Muscle of arm (tissue), 12 donors: ENCODE results near the gene MIS12. TPM values are rescaled to one million over a fixed set of nuclear protein-coding genes. Genes with fewer than 3 reads are reported as not detected.

Experiments used
- DNase-seq: peaks from one replicate; pipeline ENCODE4 v3.0.0-alpha.2; 2013
- polyA plus RNA-seq, 12 donors: library from polyadenylated mRNA; unstranded; fragments of 120-200 nt; gene quantifications; one replicate each; pipeline ENCODE4 v1.2.1, GENCODE V29; 2013; ENCODE audit not compliant: insufficient read length in 12 of 12

The MIS12 gene
- polyA plus RNA-seq, 12 donors, result 15.6 to 32.4 (median 26.4) TPM; not detected in 1

DNA sequence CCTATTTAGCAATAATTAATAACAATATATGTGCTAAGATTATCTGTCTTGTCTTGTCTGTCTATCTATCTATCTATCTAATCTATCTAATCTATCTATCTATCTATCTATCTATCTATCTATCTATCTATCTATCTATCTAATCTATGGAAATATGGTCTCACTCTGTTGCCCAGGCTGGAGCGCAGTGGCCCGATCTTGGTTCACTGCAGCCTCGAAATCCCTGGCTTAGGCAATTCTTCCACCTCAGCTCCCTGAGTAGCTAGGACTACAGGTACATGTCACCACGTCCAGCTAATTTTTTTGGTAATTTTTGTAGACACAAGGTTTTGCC, 44.7 kb downstream of the MIS12 start:
- no peak for DNase-seq

DNA sequence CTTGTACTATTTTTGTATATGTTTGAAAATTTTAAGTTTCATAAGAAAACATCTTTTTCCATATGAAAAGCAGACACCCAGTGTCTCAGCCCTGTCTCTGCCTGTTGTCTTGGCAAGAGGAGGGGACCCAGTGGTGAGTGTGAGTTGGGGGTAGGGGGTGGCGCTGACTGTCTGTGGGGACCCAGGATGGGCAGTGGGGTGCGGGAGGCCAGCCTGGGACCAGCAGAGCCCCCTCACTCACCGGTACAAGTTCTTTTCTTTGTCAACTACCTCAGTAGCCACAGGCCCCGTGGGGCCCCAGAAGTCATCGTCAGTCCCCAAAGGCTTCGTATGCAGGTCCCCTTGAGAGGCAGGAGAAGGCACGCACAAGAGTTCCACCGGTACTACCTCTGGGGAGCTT, 46.2 kb downstream of the MIS12 start:
- no peak for DNase-seq

DNA sequence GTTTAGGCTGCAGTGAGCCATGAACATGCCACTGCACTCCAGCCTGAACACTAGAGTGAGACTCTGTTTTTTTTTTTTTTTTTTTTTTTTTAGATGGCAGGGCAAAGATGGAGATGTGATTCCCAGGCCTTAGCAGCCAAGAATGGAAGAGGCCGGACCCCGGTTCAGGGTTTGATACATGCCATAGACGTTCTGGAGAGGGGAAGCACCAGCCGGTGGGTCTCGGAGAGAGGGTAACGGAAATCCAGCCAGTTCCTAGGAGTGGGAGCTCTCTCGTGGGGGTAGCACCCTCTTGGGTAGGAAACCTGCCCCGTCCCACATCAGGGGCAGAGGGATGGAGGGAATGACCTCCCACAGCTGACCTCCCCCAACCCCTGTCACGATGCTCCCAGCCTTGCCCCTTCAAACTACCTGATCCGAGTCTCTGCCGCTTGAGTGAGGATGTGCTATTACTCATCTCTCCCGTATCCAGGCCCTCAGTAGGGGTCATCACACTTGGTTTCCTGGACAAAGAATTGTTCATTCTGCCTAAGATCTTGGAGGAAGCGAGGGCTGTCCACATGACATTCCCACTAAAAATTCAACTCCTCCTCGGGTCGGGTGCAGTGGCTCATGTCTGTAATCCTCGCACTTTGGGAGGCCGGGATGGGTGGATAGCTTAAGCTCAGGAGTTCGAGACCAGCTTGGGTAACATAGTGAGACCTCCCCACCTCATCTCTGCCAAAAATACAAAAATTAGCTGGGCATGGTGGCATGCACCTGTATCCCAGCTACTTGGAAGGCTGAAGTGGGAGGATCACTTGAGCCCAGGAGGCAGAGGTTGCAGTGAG, 47.3 kb downstream of the MIS12 start:
- no peak for DNase-seq

DNA sequence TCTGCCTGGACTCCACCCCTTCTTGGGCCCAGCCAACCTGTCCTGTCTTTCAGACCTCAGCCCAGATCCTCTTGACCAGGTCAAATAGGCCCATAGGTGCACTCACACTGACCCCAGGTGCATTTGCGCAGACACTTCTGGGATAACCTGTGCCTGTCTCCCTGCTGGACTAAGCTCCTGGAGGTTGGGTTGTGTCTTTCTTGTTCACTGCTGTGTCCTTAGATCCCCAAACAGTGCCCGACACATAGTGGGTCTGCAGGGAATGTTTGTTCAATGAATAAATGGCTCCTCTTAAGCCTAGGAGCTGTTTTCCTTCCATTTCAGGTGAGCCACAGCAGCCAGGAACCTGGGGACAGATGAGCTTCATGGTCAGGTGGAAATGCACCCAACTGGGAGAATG, 49.1 kb downstream of the MIS12 start:
- no peak for DNase-seq

DNA sequence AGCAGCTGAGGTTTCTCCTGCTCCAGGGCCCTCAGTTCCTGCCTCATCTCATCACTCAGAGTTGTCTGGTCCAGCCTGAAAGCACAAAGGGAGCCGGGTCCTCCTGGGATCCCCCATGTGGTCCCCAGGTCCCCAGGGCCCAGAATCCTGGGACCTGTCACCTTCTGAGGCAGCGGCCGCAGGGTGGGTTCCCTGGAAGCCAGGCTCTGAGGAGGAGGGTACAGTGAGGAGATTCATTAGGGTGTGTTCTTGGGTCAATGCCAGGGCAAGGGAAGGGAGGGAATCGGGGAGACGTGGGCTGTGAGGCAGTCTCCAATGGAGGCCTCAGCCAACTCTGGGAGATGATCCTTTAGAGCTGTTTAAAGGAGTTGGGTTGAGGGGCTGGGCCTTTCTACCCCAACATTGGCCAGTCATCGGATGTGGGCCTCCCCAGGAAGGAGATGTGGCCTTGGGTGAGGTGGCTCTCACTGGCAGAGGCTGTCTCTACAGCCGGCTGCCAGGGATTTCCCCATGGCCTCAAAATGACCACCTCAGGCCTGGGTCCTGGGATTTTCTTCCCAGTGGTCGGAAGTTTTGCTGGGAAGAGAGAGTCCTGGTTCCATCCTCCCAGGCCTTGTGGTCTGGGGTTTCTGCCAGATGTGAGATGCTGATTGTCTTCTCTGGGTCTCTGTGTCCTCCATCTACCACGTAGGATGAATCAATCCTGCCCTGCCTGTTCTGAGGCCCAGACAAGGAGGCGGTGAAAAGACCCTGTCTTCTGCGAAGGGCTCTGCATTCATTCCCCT, 50.7 kb downstream of the MIS12 start:
- DNase-seq, result no peak

DNA sequence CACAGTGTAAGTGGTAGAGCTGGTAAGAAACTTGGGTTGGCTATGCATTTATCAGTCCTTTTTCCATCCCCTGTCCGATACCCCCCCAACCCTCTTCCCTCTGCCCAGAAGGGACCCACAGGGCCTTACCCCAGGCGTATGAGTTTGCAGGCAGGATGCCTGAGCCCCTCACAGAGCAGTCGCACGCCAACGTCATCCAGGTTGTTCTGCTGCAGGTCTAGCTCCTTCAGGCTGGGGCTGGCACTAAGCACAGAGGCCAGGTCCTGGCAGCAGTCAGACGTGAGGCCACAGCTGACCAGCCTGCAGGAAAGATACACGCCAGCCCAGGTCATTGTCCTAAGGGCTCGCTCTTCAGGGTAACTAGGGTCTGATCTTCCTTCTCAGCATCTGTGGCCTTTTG, 52.9 kb downstream of the MIS12 start:
- DNase-seq, result no peak

DNA sequence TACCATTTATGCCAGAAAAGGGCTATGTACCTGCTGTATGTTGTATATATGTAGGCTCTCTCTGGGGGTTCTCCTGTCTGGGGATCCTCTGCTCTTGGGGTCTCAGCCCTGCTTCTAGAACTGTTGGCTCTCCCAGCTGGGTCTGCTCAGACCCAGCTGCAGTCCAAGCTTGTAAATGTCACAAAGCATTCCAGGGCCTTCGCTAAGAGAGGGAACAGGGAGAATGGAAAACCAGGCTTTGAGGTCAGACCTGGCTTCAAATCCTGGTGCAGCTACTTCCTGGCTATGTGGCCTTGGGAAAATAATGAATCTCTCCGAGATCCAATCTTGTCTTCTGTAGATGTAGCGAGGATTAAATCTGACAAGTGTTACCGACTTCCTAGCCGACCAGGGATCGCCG, 54.0 kb downstream of the MIS12 start:
- DNase-seq, result no peak

Other genes starting within 250 kb of the MIS12 start
- 10 to 100 TPM in 11 of 12 donors, not detected in 1; 52.4 to 90.8 (median 58.3) TPM for gene RABEP1, start 204.3 kb upstream of the MIS12 start, polyA plus RNA-seq
- gene NUP88, start 66.9 kb upstream of the MIS12 start, polyA plus RNA-seq, result 10 to 100 TPM in 11 of 12 donors, not detected in 1; 29.1 to 61.7 (median 48.5) TPM
- gene RPAIN, start 66.4 kb upstream of the MIS12 start, polyA plus RNA-seq, result 10 to 100 TPM in 11 of 12 donors, not detected in 1; 38.8 to 62.5 (median 47.1) TPM
- gene C1QBP, start 47.4 kb upstream of the MIS12 start, polyA plus RNA-seq, result 100 to 1,000 TPM in 10 of 12 donors, 10 to 100 TPM in 1, not detected in 1; 66.1 to 137 (median 117) TPM
- 10 to 100 TPM; 10.4 to 98.9 (median 13.0) TPM for gene DHX33, start 17.6 kb upstream of the MIS12 start, polyA plus RNA-seq
- 10 to 100 TPM in 11 of 12 donors, not detected in 1; 39.8 to 60.1 (median 50.4) TPM for gene DERL2, start 388 bp upstream of the MIS12 start, polyA plus RNA-seq
- gene NLRP1, start 97.9 kb downstream of the MIS12 start, polyA plus RNA-seq, result 10 to 100 TPM in 11 of 12 donors, not detected in 1; 52.4 to 78.7 (median 60.9) TPM